HG03039 (cell line): Measurements from ENCODE around the gene TGFBRAP1.
"Not testable (repeated sequence)": the region's sequence is repeated elsewhere in the genome, so short reads cannot be mapped to it uniquely, and the experiment has no call there.

Experiments
- ATAC-seq: cut with Tn5 transposase; IDR thresholded peaks from one replicate; pipeline ENCODE4 v1.9.1; 2021; ENCODE audit warnings: mild to moderate bottlenecking, moderate library complexity; ENCODE audit not compliant: unreplicated experiment

Gene TGFBRAP1

DNA sequence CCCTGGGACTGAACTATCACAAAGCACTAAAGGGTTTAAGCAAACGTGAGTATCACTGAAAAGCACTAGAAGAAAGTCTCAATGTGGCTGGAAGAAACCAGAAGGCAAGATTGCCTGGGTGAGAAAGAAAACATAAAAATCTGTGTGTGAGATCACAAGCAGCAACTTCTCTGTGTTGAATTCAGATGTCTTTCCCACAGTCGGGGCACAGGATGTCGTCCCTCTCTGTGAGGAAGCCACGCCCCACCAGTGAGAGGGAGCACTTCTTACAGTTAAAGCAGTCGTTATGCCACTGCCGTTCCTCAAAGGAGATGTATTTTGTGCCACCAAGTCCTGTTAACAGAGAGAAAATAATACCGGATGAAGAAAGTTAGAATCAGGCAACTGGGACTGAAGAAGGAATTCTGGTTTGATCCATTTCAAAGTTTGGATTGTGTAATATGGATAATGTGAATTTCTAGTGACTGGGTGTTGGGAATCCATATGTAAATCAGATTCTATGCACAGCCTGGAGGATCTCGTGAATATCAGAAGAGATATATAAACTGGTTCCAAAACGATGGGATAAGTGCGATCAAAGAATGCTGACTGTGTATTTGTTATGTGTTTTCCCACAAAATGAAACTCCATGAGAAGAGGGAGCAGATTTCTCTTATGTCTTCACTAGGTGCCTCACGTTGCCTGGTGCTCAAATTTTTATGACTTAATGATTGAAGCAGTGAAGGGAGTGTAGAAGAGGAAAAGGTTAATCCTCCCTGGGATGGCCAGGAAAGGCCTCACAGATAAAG, 31.8 kb upstream of the TGFBRAP1 start:
- no peak for ATAC-seq

DNA sequence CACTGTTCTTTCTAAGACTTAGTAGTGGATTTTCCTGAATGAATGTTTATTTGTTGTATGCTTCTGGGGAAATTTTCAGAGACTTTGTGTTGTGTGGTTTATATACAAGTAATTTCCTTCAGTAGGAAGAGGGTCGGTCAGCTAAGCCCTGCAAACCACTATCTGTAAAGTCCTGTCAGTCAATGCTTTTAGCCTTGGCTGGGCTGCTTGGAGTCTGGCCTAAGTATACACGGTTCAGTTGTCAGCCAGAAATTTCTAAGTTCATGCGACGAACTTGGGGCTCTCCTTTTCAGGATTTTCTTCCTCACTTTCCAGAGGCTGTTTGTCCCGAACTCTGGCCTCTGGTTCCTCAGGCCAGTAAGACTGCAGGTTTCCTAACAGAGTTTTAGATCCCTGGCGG, 29.1 kb upstream of the TGFBRAP1 start:
- no peak for ATAC-seq

DNA sequence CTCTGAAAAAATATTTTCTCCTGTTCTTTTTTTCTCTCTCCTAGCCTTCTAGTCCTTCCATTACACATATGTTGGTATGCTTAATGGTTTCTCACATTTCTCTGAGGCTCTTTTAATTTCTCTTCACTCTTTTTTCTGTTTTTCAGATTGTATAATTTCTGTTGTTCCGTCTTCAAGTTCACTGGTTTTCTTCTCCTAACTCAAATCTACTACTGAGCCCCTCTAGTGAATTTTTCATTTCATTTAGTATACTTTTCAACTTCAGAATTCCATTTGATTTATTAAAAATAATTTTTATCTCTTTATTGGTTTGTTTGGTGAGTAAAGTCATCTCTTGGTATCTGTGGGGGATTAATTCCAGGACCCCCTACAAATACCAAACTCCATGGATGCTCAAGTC, 27.6 kb upstream of the TGFBRAP1 start:
- ATAC-seq: no peak

GRCh38 chr2:105344704-105345345, 15.3 kb upstream of the TGFBRAP1 start:
- no peak for ATAC-seq

DNA sequence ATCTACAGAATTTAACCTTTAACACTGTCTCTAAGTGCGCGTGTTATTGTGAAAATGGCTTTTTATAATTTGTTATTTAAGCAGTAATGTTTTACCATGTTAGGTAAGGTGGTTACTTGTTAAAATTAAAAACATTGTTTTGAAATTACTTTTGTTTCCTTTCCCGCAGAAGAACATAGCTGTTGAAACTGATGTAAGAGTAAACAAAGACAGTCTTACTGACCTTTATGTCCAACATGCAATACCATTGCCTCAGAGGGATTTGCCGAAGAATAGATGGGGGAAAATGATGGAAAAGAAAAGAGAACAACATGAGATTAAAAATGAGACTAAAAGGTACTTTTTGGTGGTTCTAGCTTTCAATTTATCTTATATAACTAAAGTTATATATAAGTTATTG, 9.9 kb upstream of the TGFBRAP1 start:
- ATAC-seq: no peak

GRCh38 chr2:105338020-105338385, 8.5 kb upstream of the TGFBRAP1 start:
- ATAC-seq: peak; percentile 15

GRCh38 chr2:105337122-105338019, 7.8 kb upstream of the TGFBRAP1 start, which contains the start of gene C2orf49:
C2orf49 (plus strand) TSS chr2:105337540; CDS start chr2:105337588, 48 bp downstream.
- peak; percentile 88 for ATAC-seq

DNA sequence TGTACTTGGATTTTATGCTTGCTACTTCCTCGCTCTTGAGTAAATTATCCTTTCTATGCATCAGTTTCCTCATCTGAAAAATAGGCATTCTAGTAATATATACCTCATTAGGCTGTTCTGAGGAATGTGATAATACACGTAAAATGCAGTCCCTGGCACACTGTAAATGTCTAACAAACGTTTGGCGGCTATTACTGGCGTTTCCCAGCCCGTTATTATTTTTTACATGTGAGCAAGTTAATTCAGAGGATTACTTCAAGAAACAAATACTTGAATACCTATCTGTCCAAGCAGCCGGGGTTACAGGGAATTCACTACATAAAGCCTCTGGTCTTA, 7.2 kb upstream of the TGFBRAP1 start:
- no peak for ATAC-seq

DNA sequence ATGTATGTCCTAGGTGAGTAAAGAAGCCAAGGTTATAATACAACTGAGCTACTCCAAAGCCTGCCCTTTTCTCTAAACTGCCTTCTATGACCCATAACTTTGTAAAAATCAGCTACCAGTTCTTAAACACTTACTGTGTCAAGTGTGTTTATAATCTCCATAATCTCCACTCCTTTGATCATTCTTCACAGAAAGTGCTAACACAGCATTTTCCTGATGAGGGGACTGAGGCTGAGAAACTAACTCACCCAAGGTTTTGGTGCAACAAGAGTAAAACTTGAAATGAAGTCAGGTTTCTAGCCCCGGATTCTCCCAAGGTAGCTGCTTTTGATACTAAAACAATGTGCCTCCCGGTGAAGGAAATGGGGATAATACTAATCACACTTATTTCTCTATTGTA, 5.9 kb upstream of the TGFBRAP1 start:
- no peak for ATAC-seq

DNA sequence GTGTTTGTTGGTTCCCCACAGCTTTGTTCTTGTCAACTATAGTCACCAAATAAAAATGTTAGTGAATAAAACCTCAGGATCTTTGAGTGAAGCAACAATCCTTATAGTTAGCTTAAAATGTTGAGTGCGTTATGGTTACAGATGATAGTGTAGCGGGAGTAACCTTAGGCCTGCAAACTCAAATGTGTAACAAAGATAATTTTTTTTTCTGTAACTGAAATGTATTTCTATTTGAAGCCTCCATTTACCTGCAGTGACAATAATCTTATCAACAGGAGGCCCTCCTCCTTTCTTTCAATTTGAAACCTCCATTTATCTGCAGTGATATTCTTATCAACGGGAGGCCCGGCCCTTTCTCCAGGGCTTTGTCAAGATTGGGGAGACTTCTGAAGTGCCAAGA, 4.7 kb upstream of the TGFBRAP1 start:
- no peak for ATAC-seq

GRCh38 chr2:105330681-105331375, 1.3 kb upstream of the TGFBRAP1 start:
- no peak for ATAC-seq

GRCh38 chr2:105329197-105329554, 359 bp downstream of the TGFBRAP1 start:
- peak; percentile 7 for ATAC-seq

DNA sequence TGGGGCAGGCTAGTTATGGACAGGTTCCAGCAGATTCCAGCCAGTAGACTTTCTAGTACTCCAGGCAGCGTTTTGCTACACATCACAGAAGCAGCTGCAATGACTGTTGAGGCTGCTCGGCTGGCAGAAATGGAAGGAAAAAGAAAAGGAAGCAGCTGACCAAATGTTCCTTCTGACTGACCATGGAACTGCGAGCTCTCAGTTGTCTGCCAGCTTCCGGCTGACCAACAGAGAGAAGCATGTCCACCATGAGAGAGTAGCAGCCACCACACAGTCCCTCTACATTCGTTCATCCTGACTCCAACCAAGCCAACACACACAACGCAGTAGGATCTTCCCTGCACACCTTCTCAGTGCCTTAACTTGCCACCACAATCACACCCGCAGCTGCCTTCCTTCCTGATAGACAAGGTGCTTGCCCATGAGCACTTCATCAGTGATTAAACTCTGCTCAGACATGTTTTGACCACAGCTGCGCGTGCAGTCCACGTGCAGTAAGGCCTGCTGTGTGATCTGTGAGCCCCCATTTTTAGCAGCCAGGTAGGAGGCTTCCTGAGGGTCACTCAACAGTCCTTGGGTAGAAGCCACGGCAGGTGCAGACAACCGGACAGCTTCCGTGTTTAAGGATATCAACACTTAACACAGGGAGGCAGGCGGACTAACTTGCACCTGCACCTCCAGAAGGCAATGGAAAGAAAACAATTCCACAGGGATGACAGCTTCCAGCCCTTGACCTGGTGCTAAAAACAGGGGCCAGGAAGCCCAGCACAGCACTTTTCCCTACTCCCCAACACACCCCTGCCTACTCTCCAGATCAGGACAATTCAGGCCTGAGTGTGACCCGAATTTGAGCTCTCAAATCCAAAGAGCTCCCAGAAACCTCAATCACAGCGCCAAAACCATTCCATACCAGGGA, 996 bp downstream of the TGFBRAP1 start:
- ATAC-seq: no peak

- no peak for ATAC-seq
Measured at GRCh38 chr2:105327690-105328089, 1.8 kb downstream of the TGFBRAP1 start.

DNA sequence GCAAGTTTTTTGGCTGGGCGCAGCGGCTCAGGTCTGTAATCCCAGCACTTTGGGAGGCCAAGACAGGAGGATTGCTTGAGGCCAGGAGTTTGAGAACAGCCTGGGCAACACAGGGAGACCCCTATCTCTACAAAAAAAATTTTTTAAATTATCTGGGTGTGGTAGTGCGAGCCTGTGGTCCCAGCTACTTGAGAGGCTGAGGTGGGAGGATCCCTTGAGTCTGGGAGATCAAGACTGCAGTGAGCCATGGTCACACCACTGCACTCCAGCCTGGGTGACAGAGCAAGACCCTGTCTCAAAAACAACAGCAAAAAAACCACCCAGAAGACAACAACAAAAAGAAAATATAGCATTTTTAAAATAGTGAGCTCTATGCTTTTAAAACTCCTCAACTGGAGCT, 2.3 kb downstream of the TGFBRAP1 start:
- not testable (repeated sequence) for ATAC-seq

DNA sequence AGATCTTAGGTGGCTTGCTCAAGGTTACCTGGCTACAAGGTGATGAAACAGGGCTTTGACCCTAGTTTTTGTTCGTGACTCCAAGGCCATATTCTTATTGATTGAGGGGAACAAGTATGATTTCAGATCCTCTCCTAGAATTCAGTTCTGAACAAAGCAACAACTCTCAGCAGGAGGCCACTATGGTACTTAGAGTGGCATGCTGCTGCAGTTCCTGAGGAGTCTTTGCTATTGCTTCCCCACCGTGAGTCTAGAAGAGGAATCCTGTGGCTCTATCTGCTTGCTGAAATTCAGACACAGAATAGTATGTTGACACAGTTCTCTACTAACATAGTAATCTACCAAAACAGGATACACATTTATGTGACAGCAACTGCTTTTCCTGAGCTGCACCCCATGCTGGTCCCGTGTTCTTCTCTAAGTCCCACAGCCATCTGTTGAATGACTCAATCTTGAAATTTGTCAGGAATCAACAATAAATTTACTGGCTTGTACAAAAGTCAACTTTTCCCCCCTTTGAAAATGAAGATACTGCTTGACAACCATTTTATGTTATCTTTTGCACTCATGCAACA, 4.1 kb downstream of the TGFBRAP1 start:
- ATAC-seq: no peak

DNA sequence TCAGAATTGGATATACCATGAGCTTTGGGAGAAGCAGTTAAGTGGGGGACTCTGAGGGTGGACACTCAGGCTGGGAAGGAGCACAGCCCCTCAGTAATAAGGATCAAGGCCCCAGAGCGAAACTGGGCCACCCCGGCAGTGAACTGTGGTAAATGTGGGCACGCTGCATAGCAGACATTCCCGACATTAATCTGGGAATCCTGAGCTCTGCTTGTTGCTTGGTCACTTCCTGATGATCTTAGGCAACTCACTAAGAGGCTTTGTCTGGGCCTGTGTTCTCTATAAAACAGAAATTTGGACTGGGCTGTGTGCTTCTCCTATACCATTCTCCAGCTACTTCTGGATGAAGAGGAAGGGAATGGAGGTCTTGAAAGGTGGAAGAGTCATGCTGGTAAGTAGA, 4.8 kb downstream of the TGFBRAP1 start:
- ATAC-seq: no peak

- ATAC-seq: no peak
Measured at GRCh38 chr2:105324101-105324500, 5.4 kb downstream of the TGFBRAP1 start.

GRCh38 chr2:105323111-105323510, 6.4 kb downstream of the TGFBRAP1 start:
- ATAC-seq: no peak
